HG02798 (cell line): ENCODE results near the gene CHST11.

Experiments
- ATAC-seq: cut with Tn5 transposase; IDR thresholded peaks from one replicate; pipeline ENCODE4 v1.9.1; 2021; ENCODE audit warnings: mild to moderate bottlenecking; ENCODE audit not compliant: unreplicated experiment, poor library complexity

Gene CHST11

DNA sequence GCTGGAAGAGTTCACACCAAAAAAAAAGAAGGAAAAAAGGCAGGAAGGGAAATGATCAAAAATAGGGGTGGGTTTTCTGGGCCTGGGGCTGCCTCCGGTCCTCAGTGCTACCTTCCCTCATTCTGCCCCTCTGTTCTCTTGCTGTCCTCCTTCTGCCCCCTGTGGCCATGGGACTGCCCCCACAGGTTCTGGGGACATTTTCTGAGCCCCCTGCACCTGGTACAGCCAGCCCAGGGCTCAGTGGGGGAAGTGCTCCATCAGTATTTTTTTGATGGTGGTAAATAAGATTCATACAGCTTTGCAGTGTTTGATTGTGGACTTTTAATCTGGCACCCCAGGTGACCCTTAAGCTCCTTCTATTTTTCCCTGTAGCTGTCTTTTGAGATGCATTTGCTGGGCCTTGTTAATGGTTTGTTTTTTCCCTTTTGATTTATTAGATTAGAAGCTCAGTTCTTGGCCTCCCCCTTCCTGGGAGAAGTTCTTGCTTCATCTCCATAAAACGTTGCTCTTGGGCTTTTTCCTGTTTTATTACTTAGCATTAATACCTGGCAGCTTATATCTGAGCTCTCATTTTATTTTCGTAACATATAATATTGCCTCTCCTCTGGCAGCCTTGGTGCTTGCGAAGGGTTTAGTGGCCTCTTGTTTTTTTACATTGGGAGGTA is 43.1 kb downstream of the CHST11 start:
- ATAC-seq: no peak

GRCh38 chr12:104501115-104501514 is 44.4 kb downstream of the CHST11 start:
- no peak for ATAC-seq

- no peak for ATAC-seq
Observed at GRCh38 chr12:104501660-104502059, 44.9 kb downstream of the CHST11 start.

GRCh38 chr12:104502217-104502616 is 45.5 kb downstream of the CHST11 start:
- ATAC-seq: no peak

- ATAC-seq: no peak
Observed at GRCh38 chr12:104502638-104503037, 45.9 kb downstream of the CHST11 start.

DNA sequence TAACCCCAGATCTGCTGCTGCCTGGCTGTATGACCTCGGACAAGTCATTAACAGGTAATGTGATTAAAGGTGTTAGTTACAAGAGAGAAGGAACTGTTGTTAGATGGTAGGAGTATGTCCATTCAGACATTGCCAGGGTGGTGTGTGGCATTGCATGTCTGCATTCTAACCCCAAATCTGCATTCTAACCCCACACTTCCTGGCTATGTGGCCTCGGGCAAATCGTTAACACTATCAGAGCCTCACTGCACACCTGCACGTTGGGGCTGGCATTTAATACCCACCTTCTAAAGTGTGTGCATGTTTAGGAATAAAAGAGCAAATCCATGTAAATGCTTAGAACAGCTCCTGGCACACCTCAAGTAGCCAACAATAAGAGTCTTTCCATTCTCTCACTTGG is 46.4 kb downstream of the CHST11 start:
- no peak for ATAC-seq

GRCh38 chr12:104504146-104504545 is 47.4 kb downstream of the CHST11 start:
- ATAC-seq: no peak

DNA sequence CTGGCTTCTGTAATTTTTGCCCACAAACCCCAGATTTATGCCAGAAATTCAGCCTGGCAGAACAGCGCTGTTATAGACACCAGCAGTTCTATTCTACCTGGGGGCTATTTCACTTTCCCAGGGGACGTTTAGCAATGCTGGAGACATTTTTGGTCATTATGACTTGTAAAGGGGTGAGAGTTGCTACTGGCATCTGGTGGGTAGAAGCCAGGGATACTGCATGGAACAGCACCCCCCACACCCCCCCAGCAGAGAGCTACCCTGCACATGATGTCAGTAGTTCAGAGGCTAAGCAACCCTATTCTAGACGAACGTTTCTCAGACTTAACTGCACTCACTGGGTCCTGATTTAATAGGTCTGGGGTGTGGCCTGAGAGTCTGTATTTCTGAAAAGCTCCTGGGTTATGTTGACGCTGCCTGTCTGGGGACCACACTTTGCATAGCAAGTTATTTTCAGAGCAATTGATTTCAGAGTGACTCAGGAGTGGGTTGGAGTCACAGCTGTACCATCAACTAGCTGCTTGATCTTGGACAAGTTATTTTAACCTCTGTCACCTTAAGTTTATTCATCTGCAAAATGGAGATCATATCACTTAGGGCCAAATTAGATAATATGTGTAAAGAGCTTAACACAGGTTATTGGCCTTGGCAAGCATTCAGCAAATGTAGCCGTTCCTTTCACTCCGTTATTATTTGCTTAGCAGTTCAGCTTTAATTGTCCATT is 48.5 kb downstream of the CHST11 start:
- ATAC-seq: peak; percentile 92

- ATAC-seq: no peak
Observed at GRCh38 chr12:104506676-104507401, 50.1 kb downstream of the CHST11 start.

DNA sequence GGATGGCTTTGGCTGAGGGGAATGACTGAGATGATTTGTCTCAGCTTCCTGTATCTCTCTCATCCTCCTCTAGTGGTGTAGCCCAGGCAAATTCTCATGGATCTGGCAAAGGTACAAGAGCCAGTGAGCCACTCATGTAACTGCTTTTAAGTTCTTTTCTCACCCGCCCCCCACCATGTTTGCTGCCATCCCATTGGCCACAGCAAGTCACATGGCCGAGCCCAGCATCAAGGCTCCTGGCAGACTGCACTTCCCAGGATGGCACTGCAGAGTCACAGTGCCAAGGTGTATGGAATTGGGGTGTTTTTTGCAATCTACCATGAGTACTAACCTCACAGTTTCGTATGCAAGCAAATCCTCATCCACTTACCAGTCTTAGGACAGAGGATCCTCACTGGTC is 50.9 kb downstream of the CHST11 start:
- no peak for ATAC-seq

- ATAC-seq: no peak
Observed at GRCh38 chr12:104508752-104509446, 52.2 kb downstream of the CHST11 start.

DNA sequence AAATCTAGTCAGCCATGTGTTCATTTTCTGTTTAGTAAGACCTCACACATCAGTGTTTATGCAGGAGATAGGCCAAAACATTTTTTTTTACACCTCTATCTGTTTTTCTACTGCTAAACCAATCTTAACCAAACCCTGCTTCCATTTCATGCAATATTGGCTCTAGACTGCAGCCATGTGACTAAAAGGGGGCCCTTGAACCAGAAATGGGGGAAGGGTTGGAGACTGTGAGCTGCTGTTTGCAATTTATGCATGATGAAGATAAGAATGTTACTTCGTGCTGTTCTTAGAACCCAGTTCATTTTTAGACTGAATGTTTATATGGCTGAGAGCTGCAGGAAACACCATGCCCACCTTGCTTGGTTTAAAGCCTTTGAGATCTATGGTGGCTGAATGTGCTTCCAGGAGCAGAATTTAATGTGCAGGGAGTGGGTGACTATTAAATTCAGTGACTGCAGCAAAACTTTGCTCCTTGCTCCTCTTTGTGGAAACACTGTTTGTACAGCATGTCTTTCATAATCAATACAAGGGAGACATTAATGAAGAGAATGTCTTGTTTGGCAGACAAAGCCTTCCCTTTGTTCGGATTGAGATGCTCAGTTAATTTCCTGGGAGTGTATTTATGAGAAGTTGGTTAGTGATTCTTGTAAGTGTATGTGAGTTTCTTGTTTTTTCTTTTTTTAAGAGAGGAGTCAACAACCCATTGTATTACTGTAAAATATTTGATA is 53.6 kb downstream of the CHST11 start:
- ATAC-seq: no peak

DNA sequence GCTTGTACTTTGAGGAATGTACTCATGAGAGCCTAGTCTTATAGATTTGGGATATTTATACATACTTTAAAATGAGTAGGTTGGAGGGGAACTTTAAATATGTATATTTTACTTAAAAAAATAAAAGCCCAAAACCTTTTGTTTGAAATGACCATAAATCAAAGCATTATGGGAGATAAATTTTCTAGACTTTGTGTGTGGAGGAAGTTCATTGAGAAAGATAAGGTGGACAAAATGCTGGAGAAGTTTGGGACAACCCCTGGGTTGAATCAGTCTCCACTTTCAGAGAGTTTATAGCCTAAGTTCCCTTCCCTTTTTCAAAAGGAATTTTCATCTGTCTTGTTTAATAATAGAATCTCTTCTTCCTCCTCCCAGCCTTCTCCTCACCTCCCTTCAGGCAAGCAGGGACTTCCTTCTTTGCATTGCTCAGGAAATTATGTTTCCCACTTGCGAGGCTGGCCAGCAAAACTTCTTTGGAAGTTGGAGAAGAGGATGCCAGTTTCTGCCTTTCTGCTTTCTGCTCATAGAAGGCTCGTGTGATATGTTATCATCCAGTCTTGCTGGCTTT is 54.2 kb downstream of the CHST11 start:
- no peak for ATAC-seq

DNA sequence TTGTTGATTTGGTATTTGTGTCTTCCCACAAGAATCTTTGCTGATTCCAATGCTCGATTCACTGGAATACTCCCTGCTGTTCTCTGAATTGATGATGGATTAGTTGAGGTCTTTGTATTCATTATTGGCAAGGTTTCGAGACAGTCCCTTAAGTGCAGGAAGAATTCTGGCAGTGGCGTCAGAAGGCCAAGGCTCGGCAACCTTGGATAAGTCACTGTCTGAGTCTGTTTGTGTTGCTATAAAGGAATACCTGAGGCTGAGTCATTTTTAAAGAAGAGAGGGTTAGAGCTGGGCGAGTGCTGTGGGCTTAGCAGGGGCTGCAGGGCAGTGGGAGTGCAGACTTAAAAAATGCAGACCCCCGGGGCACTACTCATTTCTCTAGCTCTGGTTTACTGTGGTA is 56.9 kb downstream of the CHST11 start:
- no peak for ATAC-seq

- ATAC-seq: no peak
Observed at GRCh38 chr12:104514092-104514810, 57.5 kb downstream of the CHST11 start.

- ATAC-seq: no peak
Observed at GRCh38 chr12:104515899-104516298, 59.2 kb downstream of the CHST11 start.

DNA sequence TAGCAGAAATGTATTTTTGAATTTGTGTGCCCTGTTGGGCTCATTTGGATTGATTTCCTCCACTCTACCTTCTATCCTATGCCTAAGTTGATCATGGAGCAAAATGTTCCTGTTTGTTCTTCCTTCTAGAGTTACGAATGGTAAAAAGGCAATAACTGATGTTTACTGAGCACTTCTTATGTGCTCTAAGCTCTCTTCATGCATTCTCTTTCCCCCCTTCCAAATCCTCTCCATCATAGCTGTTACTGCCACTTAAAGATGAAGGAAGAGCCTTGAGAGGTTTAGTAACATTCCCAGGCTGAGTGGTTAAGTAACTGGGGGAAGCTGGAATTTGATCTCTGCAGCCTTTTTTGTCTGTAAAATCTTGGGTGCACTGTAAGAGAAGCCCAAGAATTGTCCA is 60.1 kb downstream of the CHST11 start:
- no peak for ATAC-seq

- ATAC-seq: no peak
Observed at GRCh38 chr12:104517880-104518279, 61.1 kb downstream of the CHST11 start.
